Measurements from ENCODE around the gene FILIP1L. TPM values are rescaled to one million over a fixed set of nuclear protein-coding genes. Genes with fewer than 3 reads are reported as not detected.
A peak's percentile ranks its signal among the peaks of the same experiment; 100 is the strongest.

The FILIP1L gene
- total and polyA plus RNA-seq, 2 of the 4 experiments (the other 2 are of a cell fraction): 11.5 to 19.9 TPM

DNA sequence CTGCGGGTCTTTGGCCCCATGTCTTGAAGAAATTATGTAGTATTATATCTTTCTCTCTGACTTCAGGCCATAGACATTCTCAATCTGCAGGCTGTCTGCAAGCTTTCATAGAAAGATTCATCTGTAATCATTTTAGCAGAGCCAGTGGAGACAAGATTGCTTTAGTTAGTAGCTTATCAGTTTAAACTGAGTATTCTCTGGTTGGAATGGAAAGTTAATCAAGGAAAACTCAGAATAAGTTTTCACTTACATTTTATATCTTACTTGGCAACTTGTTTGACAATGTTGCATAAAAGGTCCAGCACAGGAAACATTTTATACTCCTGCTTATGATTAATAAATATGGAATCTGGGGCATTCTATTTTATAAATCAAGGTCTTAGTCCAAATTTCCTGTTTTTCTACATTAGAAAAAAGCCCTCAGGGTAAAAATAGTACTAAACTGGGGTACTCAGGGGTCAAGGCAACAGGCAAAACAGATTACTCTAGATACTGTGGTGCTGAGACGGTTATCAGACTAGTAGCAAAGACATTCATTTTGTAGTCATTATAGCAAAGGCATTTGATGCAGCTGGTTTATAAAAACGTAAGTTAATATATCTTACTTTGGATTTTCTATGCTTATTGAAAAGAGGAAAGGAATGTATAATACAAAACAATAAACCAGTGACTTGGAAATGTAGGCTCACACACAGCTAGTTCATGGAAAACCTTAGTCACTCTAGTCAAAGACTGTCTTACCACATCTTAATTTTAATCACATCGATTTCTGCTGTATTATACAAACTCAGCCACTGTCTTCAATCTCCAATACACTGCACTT, 45.2 kb upstream of the FILIP1L start:
- in situ Hi-C loops (cut with MboI; ENCODE audit: low sequenced_read_pairs): no loop called here
- no peak overlapping the region for H2AFZ ChIP-seq (replicated peaks; ENCODE audit: low read length, poor library complexity)
- peak overlapping the region; percentile 24; the same call in 1 of the 2 replicates for H3K9ac ChIP-seq (ENCODE audit: low read depth, low read length)
- peak overlapping the region; percentile 65; the same call in 1 of the 2 replicates for H3K4ac ChIP-seq (ENCODE audit: low read depth, low read length)
- DNase-seq: peak; percentile 84
- peak overlapping the region; percentile 13; the same call in 1 of the 2 replicates for H3K56ac ChIP-seq (ENCODE audit: extremely low read depth, insufficient read depth, low read length)
- peak overlapping the region; percentile 69; the same call in 1 of the 2 replicates for H3K27ac ChIP-seq (ENCODE audit: insufficient read depth, low read length)
- peak overlapping the region; percentile 4; the same call in 1 of the 2 replicates for H3K23ac ChIP-seq (ENCODE audit: low read depth, low read length)
- WGBS, 2 experiments (ENCODE audit: extremely low coverage in 2 of 2, insufficient read length in 1 of 2): 38% methylated on average over 1 of the region's 4 CpGs; no CpG with 5 or more reads in 1 of the 2 experiments
- peak overlapping the region; percentile 75 for H2BK20ac ChIP-seq (ENCODE audit: low read depth, low read length)
- H2AK5ac ChIP-seq (ENCODE audit: low read depth, low read length): peak overlapping the region; percentile 38
- H3K14ac ChIP-seq (replicated peaks; ENCODE audit: low read depth, low read length): peak overlapping the region; percentile 73
- H3K36me3 ChIP-seq (ENCODE audit: control insufficient read depth, insufficient read depth, low read length): no peaks in the 10 kb centered on the region
- peak overlapping the region; percentile 49; the same call in 1 of the 2 replicates for H4K5ac ChIP-seq (ENCODE audit: low read depth, low read length)
- ATAC-seq (ENCODE audit: low read depth): peak; percentile 83
- peak overlapping the region; percentile 78 for H2BK5ac ChIP-seq (ENCODE audit: low read depth, low read length, poor library complexity, severe bottlenecking)
- no peaks in the 10 kb centered on the region for H3K79me1 ChIP-seq (ENCODE audit: low read depth in 1 of 2, low read length in 2 of 2)
- POLR2A ChIA-PET (ENCODE audit: unreplicated experiment): interaction anchor here (0.6 kb wide), 1 partner anchor 551 kb away, joined by 5 read pairs; no protein-coding TSS in a partner anchor
- H3K18ac ChIP-seq (ENCODE audit: low read depth, low read length): peak overlapping the region; percentile 53
- intact Hi-C loops (cut with micrococcal nuclease): loop anchor here (2.0 kb wide), 1 partner anchor 51 kb away; no protein-coding TSS in a partner anchor
- H4K91ac ChIP-seq (ENCODE audit: insufficient read depth, low read depth, low read length): peak overlapping the region; percentile 34; the same call in 1 of the 2 replicates
- TF ChIP-seq NFE2L2 (IDR thresholded peaks at IDR 0.05; ENCODE audit: low read depth, low read length) (peak; percentile 74), CEBPB (IDR thresholded peaks at IDR 0.05; ENCODE audit: low read depth, low read length) (peak; percentile 14; the same call in 1 of the 2 replicates), FOS (IDR thresholded peaks at IDR 0.05; ENCODE audit: low read depth, low read length) (0 out of 2 replicates have a peak, but pooled peaks have one; percentile 9), BHLHE40 (IDR thresholded peaks at IDR 0.05; ENCODE audit: low read depth, low read length) (no peak)
- dilution Hi-C loops (cut with HindIII; ENCODE audit: low sequenced_read_pairs, unreplicated experiment): no loop called here
- CTCF ChIA-PET: no interaction called here
- H4K20me1 ChIP-seq (ENCODE audit: insufficient read depth, low read length): no peaks in the 10 kb centered on the region
- no peaks in the 10 kb centered on the region; the same call in 1 of the 2 replicates for H3K9me1 ChIP-seq (ENCODE audit: insufficient read depth, low read length)
- no peaks in the 10 kb centered on the region for H3K27me3 ChIP-seq (ENCODE audit: control insufficient read depth, insufficient read depth, low read length)
- H4K8ac ChIP-seq (ENCODE audit: low read depth in 2 of 2, low read length in 2 of 2): peak overlapping the region in 1 of 2 experiments; percentile 71; a peak in 2 of 4 replicates
- peak overlapping the region; percentile 60; the same call in 1 of the 2 replicates for H3K4me2 ChIP-seq (ENCODE audit: low read depth, low read length)
- H3K4me1 ChIP-seq (ENCODE audit: control insufficient read depth, insufficient read depth, low read length): peaks cover 5% of the 10 kb centered on the region
- peak overlapping the region; percentile 81 for H2BK120ac ChIP-seq (ENCODE audit: low read depth, low read length)
- H2BK15ac ChIP-seq (ENCODE audit: low read depth, low read length): peak overlapping the region; percentile 69; the same call in 2 of the 3 replicates
- no peak overlapping the region for H2AK9ac ChIP-seq (replicated peaks; ENCODE audit: low read depth, low read length, poor library complexity)
- no peak overlapping the region for H3K4me3 ChIP-seq (ENCODE audit: insufficient read depth, low read depth, low read length)
- no TSS peak for BruUV-seq (replicated peaks)
- H3K9me3 ChIP-seq (ENCODE audit: control insufficient read depth, insufficient read depth, low read length): peaks cover 5% of the 10 kb centered on the region

Measured in IMR-90 (cell line).